VCaP (cell line): ENCODE results near the gene GXYLT2.

Experiments
- H3K27ac ChIP-seq: fragments of 450-650 bp; 2 replicates; pipeline ENCODE4 v1.5.1; 2017
- TF ChIP-seq, protein P1 (sequence below): fragments of 450-650 bp; conservative IDR thresholded peaks from 2 replicates; pipeline ENCODE4 v1.5.1; 2017; ENCODE audit warnings: mild to moderate bottlenecking, moderate library complexity

Gene GXYLT2

DNA sequence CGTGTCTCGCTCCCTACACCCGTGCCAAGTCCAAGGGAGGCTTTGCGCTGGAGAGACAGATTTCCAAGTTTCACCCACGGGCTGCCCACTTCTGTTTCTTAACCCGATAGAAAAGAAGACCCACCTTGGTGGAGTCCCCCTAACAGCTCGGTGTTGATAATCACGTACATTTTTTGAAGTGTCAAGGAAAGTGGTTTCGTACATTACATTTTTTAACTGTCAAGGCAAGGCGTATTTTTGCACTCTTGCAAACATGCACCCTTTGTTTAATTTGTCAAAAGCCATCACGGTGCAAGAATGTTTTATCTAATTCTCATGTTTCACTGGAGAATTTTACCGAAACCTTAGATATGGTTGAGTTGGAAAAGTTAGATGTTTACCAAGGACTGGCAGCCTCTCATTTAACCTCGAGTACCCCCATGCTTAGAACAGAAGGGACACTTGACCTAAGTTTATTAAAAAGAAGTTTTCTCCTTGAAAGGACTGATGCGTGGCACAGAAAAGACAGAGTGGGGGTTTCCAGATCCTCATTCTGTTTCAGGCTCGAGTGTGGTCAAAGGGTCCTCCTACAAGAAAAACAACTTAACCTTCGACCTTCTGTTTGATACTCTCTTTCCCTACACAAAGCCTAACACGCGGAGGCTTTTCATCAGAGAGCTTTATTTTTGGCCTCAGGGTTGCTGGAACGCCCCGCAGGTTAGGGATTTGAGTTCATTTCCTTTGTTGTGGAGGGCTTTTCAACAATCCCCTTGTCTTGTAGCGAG is 882 bp downstream of the GXYLT2 start:
- H3K27ac ChIP-seq: peak overlapping the region; percentile 35; the same call in 1 of the 2 replicates
- TF ChIP-seq, protein P1, sequence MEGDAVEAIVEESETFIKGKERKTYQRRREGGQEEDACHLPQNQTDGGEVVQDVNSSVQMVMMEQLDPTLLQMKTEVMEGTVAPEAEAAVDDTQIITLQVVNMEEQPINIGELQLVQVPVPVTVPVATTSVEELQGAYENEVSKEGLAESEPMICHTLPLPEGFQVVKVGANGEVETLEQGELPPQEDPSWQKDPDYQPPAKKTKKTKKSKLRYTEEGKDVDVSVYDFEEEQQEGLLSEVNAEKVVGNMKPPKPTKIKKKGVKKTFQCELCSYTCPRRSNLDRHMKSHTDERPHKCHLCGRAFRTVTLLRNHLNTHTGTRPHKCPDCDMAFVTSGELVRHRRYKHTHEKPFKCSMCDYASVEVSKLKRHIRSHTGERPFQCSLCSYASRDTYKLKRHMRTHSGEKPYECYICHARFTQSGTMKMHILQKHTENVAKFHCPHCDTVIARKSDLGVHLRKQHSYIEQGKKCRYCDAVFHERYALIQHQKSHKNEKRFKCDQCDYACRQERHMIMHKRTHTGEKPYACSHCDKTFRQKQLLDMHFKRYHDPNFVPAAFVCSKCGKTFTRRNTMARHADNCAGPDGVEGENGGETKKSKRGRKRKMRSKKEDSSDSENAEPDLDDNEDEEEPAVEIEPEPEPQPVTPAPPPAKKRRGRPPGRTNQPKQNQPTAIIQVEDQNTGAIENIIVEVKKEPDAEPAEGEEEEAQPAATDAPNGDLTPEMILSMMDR: peak; percentile 23; the same call in 1 of the 2 replicates

DNA sequence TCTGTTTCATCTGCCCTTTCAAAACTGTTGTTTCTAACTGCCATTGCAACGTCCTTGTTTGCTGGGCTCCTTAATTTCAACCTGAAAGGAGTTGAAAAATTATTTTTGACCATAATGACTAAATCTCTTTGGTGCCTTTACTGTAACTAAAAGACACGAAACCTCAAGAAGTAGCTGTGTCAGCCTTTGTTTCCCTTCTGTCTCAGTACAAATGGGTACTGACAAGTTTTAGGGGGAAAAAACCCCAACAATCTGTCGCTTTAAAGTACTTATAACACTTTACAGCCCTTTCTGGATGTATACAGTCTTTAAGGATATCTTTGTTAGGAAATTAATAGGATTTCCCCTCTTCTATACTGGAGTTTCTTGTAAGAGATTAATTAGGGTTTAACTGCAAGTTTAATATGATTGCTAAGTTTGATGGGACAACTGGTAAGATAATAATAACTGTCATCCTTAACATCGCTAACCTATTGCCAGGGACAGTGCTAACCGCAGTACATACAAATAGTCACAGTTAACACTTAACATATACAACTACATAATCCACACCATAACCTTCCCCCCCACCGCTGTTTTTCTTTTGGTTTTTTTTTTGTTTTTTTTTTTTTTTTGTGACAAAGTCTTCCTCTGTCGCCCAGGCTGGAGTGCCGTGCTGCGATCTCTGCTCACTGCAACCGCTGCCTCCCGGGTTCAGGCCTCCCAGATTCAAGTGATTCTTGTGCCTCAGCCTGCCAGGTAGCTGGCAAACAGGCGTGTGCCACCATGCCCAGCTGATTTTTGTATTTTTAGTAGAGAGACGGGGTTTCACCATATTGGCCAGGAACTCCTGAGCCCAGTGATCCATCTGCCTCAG is 1.7 kb downstream of the GXYLT2 start:
- H3K27ac ChIP-seq: no peak overlapping the region
- TF ChIP-seq, protein P1: no peak

DNA sequence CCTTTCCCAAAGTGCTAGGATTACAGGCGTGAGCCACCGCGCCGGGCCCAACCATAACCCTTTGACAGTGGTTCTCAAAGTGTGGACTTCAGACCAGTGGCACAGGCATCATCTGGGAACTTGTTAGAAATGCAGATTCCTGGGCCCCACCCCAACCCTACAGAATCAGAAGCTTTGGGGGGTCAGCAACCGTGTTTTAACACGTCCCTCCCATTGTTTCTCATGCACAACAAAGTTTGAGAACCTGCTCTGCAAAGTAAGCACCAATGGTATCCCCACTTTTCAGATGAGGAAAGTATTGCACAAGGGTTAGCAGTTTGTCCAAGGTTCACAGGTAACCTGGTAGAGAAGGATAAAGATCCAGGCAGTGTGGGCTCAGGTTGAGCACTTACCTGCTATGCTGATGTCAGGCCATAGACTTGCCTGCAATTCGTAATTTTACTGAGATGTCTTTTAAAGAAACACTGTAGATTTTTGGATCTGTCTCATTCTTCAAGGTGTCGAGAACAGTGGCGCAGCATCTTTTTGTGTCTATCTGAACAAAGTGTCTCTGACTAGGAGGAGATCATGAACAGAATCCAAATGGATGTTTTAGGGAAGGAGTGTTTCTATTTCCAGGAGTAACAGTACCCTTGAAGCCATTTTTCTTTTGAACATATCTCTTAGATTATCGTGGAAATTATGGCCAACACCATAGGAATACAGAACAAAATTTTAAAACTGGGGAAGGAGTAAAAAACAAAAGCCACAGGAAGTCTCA is 2.5 kb downstream of the GXYLT2 start:
- TF ChIP-seq, protein P1: no peak
- no peak overlapping the region for H3K27ac ChIP-seq

DNA sequence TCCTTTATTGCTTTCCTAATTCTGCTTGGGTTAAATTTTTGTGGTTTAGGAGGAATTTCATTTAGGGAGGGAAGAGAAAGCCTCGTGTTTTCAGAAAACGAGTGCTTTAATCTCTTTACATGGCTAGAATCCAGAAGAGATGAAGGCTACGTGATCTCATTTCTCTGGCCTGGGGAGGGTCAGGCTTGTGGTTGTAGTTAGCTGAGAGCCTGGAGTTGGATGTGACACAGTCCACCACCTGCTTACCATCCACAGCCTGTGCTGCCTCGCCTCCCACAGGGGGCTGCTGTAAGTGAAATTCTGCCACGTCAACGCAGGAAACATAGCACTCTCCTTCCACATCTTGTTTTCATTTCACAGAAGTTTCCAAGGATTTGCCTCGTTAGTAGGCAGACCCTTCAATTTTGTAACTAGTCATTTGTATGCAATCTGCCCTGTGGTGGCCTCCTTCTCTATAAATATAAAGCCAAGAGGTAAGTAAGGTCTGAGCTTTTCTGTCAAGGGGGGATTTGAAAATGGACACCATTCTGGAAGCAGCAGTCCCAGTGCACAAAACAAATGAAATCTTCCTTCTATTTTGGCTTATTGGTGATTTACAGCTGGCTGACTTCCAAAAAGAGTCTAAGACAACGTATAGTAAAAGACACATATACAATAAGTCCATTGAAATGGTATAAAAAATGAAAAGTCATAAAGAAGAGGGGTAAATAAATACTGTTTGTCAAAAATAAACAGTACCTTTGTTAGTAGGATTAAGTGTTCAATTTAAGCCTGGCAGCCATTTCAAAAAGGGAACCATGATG is 3.4 kb downstream of the GXYLT2 start:
- TF ChIP-seq, protein P1: no peak
- H3K27ac ChIP-seq: no peak overlapping the region

DNA sequence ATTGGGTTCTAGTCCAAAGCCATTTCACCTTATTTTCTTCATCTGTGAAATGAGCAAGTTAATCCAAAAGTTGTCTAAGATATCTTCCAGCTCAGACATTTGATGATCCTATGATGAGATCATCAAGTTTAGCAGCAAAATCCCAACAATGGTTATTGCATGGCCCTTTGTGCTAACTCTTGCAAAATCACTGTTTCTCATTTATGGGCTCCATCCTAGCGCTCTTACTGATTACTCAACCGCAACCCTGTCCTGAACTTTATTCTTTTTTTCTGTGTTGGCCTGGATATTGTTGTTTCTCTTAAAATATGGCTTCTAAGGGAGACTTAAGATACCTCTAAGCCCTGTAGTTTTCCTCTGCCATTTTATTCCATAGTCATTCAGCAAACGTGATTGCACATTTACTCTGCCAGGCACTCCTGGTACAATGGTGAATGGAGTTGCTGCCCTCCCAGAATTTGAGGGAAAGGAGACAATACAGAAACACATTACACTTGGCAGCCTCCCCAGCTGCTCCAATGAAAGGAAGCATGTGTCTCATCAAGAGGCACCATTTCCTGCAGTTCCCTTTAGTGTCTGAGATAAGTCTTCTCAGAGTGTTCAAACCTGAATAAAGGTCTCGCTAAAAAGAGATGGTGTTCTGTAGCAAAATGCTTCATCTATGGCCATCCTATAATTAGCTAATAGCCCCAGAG is 4.4 kb downstream of the GXYLT2 start:
- TF ChIP-seq, protein P1: no peak
- H3K27ac ChIP-seq: no peak overlapping the region

DNA sequence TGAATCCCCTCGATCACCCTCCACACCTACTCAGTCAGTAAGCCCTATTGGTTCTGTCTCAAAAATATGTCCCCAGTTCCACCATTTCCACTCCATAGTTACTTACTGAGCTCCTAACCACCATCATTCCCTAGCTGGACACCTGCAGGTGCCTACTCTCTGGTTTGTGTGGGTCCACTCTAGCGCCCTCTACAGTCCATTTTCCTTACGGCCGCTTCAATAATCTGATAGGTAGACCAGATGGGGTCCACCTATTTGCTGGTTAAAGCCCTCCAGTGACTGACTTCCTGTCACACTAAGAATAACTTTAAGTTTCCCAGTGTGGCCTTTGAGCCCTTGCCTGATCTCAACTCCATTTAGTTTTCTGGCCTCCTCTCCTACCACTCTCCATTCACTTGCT is 5.0 kb downstream of the GXYLT2 start:
- TF ChIP-seq, protein P1: no peak
- H3K27ac ChIP-seq: no peak overlapping the region
